Immature natural killer cell (primary cell): ENCODE results near the gene C2CD5. TPM values are rescaled to one million over a fixed set of nuclear protein-coding genes. Genes with fewer than 3 reads are reported as not detected.
A peak's percentile ranks its signal among the peaks of the same experiment; 100 is the strongest.
"Not testable (repeated sequence)": the region's sequence is repeated elsewhere in the genome, so short reads cannot be mapped to it uniquely, and the experiment has no call there.

Experiments used
- DNase-seq, 3 donors: peaks; one replicate each; pipeline ENCODE4 v3.0.0; 2022; ENCODE audit warnings: mixed read lengths in 1 of 3
- H3K27ac Mint-ChIP-seq, 6 donors: one replicate each; pipeline ENCODE4 v1.8.0; 2020; ENCODE audit warnings: mixed read lengths in 6 of 6, mild to moderate bottlenecking in 5 of 6, inconsistent platforms in 4 of 6, moderate library complexity in 3 of 6
- H3K27me3 Mint-ChIP-seq, 3 donors: one replicate each; pipeline ENCODE4 v1.8.0; 2020 to 2021; ENCODE audit warnings: low read depth in 3 of 3, mild to moderate bottlenecking in 3 of 3, mixed read lengths in 3 of 3, moderate library complexity in 3 of 3, inconsistent platforms in 1 of 3
- H3K36me3 Mint-ChIP-seq, 3 donors: one replicate each; pipeline ENCODE4 v1.8.0; 2020; ENCODE audit warnings: mixed read lengths in 3 of 3, inconsistent platforms in 2 of 3, mild to moderate bottlenecking in 2 of 3
- H3K4me1 Mint-ChIP-seq, 2 donors: one replicate each; pipeline ENCODE4 v1.8.0; 2020; ENCODE audit warnings: inconsistent platforms in 2 of 2, mild to moderate bottlenecking in 2 of 2, mixed read lengths in 2 of 2, moderate library complexity in 1 of 2
- H3K4me3 Mint-ChIP-seq, 5 donors: one replicate each; pipeline ENCODE4 v1.8.0; 2020; ENCODE audit warnings: mild to moderate bottlenecking in 5 of 5, mixed read lengths in 5 of 5, inconsistent platforms in 3 of 5, moderate library complexity in 3 of 5
- H3K9me3 Mint-ChIP-seq, 6 donors: one replicate each; pipeline ENCODE4 v1.8.0; 2020; ENCODE audit warnings: mild to moderate bottlenecking in 6 of 6, mixed read lengths in 6 of 6, inconsistent platforms in 4 of 6, moderate library complexity in 3 of 6
- polyA plus RNA-seq, 3 donors: library from polyadenylated mRNA; unstranded; fragments of 300-500 nt; fragmentation: Illumina TruSeq; gene quantifications; one replicate each; pipeline ENCODE4 v1.2.3, GENCODE V29; 2021

The C2CD5 gene
- polyA plus RNA-seq, 3 donors from 2014 or later: 5.2 to 15.2 (median 14.1) TPM

- H3K36me3 Mint-ChIP-seq: peaks cover 0 to 30% (median 12%) of the 10 kb centered on the region in 3 donors
- no peaks in the 10 kb centered on the region for H3K27me3 Mint-ChIP-seq
- no peak overlapping the region for H3K27ac Mint-ChIP-seq
- H3K9me3 Mint-ChIP-seq: no peaks in the 10 kb centered on the region
- no peaks in the 10 kb centered on the region for H3K4me1 Mint-ChIP-seq
- no peak for DNase-seq
- no peak overlapping the region for H3K4me3 Mint-ChIP-seq
Observed at GRCh38 chr12:22457085-22457484, 87.3 kb downstream of the C2CD5 start.

- Mint-ChIP-seq H3K4me1 (no peaks in the 10 kb centered on the region), H3K4me3 (no peak overlapping the region), H3K27ac (no peak overlapping the region), H3K9me3 (no peaks in the 10 kb centered on the region), H3K36me3 (peaks cover 0 to 34% (median 7%) of the 10 kb centered on the region in 3 donors), H3K27me3 (no peaks in the 10 kb centered on the region)
- no peak for DNase-seq
Observed at GRCh38 chr12:22453511-22453910, 90.8 kb downstream of the C2CD5 start.

- Mint-ChIP-seq H3K9me3 (no peaks in the 10 kb centered on the region), H3K4me1 (no peaks in the 10 kb centered on the region), H3K4me3 (no peak overlapping the region), H3K27me3 (peaks cover 0 to 2% (median 0%) of the 10 kb centered on the region in 3 donors), H3K27ac (no peak overlapping the region), H3K36me3 (peaks cover 0 to 7% (median 4%) of the 10 kb centered on the region in 3 donors)
- no peak for DNase-seq
Observed at GRCh38 chr12:22447223-22447622, 97.1 kb downstream of the C2CD5 start.

GRCh38 chr12:22444317-22444665 lies 100.1 kb downstream of the C2CD5 start:
- H3K4me3 Mint-ChIP-seq, DNase-seq, H3K27me3 Mint-ChIP-seq, H3K4me1 Mint-ChIP-seq, H3K9me3 Mint-ChIP-seq, H3K36me3 Mint-ChIP-seq, H3K27ac Mint-ChIP-seq: not testable (repeated sequence)

- peaks cover 0 to 4% (median 0%) of the 10 kb centered on the region in 3 donors for H3K36me3 Mint-ChIP-seq
- DNase-seq: peak; percentile 54 to 68 (median 57)
- H3K9me3 Mint-ChIP-seq: no peaks in the 10 kb centered on the region
- H3K27me3 Mint-ChIP-seq: peaks cover 0 to 4% (median 3%) of the 10 kb centered on the region in 3 donors
- H3K27ac Mint-ChIP-seq: no peak overlapping the region
- H3K4me3 Mint-ChIP-seq: no peak overlapping the region
- no peaks in the 10 kb centered on the region for H3K4me1 Mint-ChIP-seq
Observed at GRCh38 chr12:22443379-22444316, 100.7 kb downstream of the C2CD5 start.

- Mint-ChIP-seq H3K27me3 (peaks cover 0 to 4% (median 2%) of the 10 kb centered on the region in 3 donors), H3K9me3 (no peaks in the 10 kb centered on the region), H3K36me3 (no peaks in the 10 kb centered on the region), H3K4me3 (no peak overlapping the region), H3K4me1 (no peaks in the 10 kb centered on the region), H3K27ac (no peak overlapping the region)
- no peak for DNase-seq
Observed at GRCh38 chr12:22437031-22437806, 107.1 kb downstream of the C2CD5 start.

- Mint-ChIP-seq H3K9me3 (no peaks in the 10 kb centered on the region), H3K4me1 (no peaks in the 10 kb centered on the region), H3K4me3 (no peak overlapping the region), H3K27me3 (peaks cover 0 to 2% (median 1%) of the 10 kb centered on the region in 3 donors), H3K27ac (no peak overlapping the region), H3K36me3 (no peaks in the 10 kb centered on the region)
- DNase-seq: no peak
Observed at GRCh38 chr12:22435583-22435982, 108.8 kb downstream of the C2CD5 start.

- Mint-ChIP-seq H3K4me1 (no peaks in the 10 kb centered on the region), H3K9me3 (no peaks in the 10 kb centered on the region), H3K4me3 (peak overlapping the region; percentile 5 to 44 (median 12)), H3K27ac (peak overlapping the region in 1 of 6 donors; percentile 26), H3K36me3 (no peaks in the 10 kb centered on the region), H3K27me3 (peaks cover 0 to 2% (median 1%) of the 10 kb centered on the region in 3 donors)
- no peak for DNase-seq
Observed at GRCh38 chr12:22431693-22432251, 112.6 kb downstream of the C2CD5 start.

GRCh38 chr12:22416801-22417200 lies 127.5 kb downstream of the C2CD5 start:
- no peaks in the 10 kb centered on the region for H3K4me1 Mint-ChIP-seq
- H3K27me3 Mint-ChIP-seq: no peaks in the 10 kb centered on the region
- no peaks in the 10 kb centered on the region for H3K9me3 Mint-ChIP-seq
- no peak overlapping the region for H3K4me3 Mint-ChIP-seq
- H3K27ac Mint-ChIP-seq: no peak overlapping the region
- no peaks in the 10 kb centered on the region for H3K36me3 Mint-ChIP-seq
- DNase-seq: no peak

GRCh38 chr12:22415342-22416309 lies 128.7 kb downstream of the C2CD5 start:
- DNase-seq: no peak
- Mint-ChIP-seq H3K4me1 (peaks cover 6 to 8% of the 10 kb centered on the region in 2 donors), H3K9me3 (no peaks in the 10 kb centered on the region), H3K4me3 (no peak overlapping the region), H3K36me3 (no peaks in the 10 kb centered on the region), H3K27ac (no peak overlapping the region), H3K27me3 (peaks cover 0 to 2% (median 0%) of the 10 kb centered on the region in 3 donors)

GRCh38 chr12:22414742-22415141 lies 129.6 kb downstream of the C2CD5 start:
- H3K4me1 Mint-ChIP-seq: peaks cover 15 to 17% of the 10 kb centered on the region in 2 donors
- DNase-seq: no peak
- no peaks in the 10 kb centered on the region for H3K9me3 Mint-ChIP-seq
- no peaks in the 10 kb centered on the region for H3K36me3 Mint-ChIP-seq
- H3K4me3 Mint-ChIP-seq: no peak overlapping the region
- H3K27me3 Mint-ChIP-seq: peaks cover under 1 to 3% (median 2%) of the 10 kb centered on the region in 3 donors
- H3K27ac Mint-ChIP-seq: no peak overlapping the region

GRCh38 chr12:22413592-22413991 lies 130.8 kb downstream of the C2CD5 start:
- Mint-ChIP-seq H3K4me3 (no peak overlapping the region), H3K4me1 (peaks cover 27 to 29% of the 10 kb centered on the region in 2 donors), H3K9me3 (no peaks in the 10 kb centered on the region), H3K36me3 (no peaks in the 10 kb centered on the region), H3K27ac (peak overlapping the region in 1 of 6 donors; percentile 33), H3K27me3 (peaks cover 7 to 11% (median 7%) of the 10 kb centered on the region in 3 donors)
- DNase-seq: no peak

- no peak overlapping the region for H3K27ac Mint-ChIP-seq
- no peak for DNase-seq
- H3K27me3 Mint-ChIP-seq: peaks cover 7 to 12% (median 7%) of the 10 kb centered on the region in 3 donors
- H3K9me3 Mint-ChIP-seq: no peaks in the 10 kb centered on the region
- no peak overlapping the region for H3K4me3 Mint-ChIP-seq
- H3K36me3 Mint-ChIP-seq: no peaks in the 10 kb centered on the region
- peaks cover 30 to 34% of the 10 kb centered on the region in 2 donors for H3K4me1 Mint-ChIP-seq
Observed at GRCh38 chr12:22412581-22412980, 131.8 kb downstream of the C2CD5 start.
